ENCODE results near the gene CDK5RAP2. TPM values are rescaled to one million over a fixed set of nuclear protein-coding genes. Genes with fewer than 3 reads are reported as not detected.

Gene CDK5RAP2
- total RNA-seq, 2 donors from 2014 or later, result 31.9 to 45.8 TPM

- no peaks in the 10 kb centered on the region for H3K36me3 ChIP-seq
- H3K9ac ChIP-seq (ENCODE audit: low read depth in 2 of 2, low read length in 2 of 2), result no peak overlapping the region
- DNase-seq, result no peak
- H3K9me3 ChIP-seq, result no peaks in the 10 kb centered on the region
- TF ChIP-seq, protein P1, sequence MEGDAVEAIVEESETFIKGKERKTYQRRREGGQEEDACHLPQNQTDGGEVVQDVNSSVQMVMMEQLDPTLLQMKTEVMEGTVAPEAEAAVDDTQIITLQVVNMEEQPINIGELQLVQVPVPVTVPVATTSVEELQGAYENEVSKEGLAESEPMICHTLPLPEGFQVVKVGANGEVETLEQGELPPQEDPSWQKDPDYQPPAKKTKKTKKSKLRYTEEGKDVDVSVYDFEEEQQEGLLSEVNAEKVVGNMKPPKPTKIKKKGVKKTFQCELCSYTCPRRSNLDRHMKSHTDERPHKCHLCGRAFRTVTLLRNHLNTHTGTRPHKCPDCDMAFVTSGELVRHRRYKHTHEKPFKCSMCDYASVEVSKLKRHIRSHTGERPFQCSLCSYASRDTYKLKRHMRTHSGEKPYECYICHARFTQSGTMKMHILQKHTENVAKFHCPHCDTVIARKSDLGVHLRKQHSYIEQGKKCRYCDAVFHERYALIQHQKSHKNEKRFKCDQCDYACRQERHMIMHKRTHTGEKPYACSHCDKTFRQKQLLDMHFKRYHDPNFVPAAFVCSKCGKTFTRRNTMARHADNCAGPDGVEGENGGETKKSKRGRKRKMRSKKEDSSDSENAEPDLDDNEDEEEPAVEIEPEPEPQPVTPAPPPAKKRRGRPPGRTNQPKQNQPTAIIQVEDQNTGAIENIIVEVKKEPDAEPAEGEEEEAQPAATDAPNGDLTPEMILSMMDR (IDR thresholded peaks at IDR 0.05), result no peak
- intact Hi-C loops (cut with DNase I), result no loop called here
- H3K4me1 ChIP-seq, result no peaks in the 10 kb centered on the region
- H3K4me3 ChIP-seq, result no peak overlapping the region
- H3K27ac ChIP-seq, result no peak overlapping the region
- H3K27me3 ChIP-seq, result no peaks in the 10 kb centered on the region
Observed at GRCh38 chr9:120398286-120398685, 181.7 kb downstream of the CDK5RAP2 start.

DNA sequence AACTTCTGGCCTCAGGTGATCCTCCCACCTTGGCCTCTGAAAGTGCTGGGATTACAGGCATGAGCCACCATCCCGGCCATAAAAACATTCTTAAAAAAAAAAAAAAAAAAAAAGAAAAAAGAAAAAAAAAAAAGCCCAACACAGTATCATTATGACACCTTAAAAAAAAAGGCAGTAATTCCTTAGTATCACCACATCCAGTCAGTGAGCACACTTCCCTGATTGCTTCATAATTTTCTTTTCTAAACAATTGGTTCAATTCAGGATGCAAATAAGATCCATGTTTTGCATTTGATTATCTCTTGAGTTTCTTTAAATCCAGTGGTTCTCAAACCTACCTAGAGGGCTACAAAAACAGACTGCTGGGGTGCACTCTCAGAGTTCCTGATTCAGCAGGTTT is 182.5 kb downstream of the CDK5RAP2 start:
- TF ChIP-seq, protein P1 (IDR thresholded peaks at IDR 0.05), result no peak
- Histone ChIP-seq H3K4me3 (no peak overlapping the region), H3K27ac (no peak overlapping the region), H3K27me3 (no peaks in the 10 kb centered on the region), H3K9ac (ENCODE audit: low read depth in 2 of 2, low read length in 2 of 2) (no peak overlapping the region), H3K9me3 (no peaks in the 10 kb centered on the region), H3K36me3 (no peaks in the 10 kb centered on the region), H3K4me1 (no peaks in the 10 kb centered on the region)
- DNase-seq, result no peak
- intact Hi-C loops (cut with DNase I), result no loop called here

DNA sequence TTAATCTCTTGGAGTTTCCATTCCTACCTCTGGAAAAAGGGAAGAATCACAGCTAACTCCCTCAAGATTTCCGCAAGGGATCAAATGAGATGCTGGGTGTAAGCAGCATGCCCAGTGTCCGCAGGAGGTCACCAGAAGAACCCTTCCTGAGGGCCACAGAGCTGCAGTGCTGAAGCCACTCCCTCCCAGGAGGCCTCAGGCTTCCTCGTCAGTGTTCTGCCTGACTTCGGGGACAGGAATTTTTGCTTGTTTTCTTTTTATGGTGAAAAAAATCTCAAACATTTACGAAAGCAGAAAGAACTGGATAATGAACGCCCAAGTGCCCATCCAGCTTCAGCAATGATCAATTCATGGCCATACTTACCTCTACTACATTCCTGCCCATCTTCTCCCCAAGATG is 183.0 kb downstream of the CDK5RAP2 start:
- TF ChIP-seq, protein P1 (IDR thresholded peaks at IDR 0.05), result no peak
- H3K36me3 ChIP-seq, result no peaks in the 10 kb centered on the region

DNA sequence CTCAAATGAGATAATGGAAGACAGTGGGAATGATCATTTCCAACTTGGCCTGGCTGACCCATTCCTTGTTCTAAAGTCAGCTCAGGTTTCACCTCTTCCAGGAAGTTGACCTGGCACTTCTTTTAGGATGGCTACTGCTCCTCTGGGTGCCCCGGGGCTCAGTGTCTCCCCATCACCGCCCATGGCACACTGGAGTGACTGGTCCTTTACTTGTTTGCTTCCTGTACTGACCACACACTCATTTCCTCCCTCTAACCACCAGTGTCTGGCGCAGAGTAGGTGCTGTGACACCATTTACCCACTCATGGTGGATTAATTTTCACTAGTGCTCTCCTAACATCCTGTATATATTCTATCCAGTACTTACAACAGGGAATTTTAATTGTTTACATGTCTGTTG is 183.5 kb downstream of the CDK5RAP2 start:
- no peak for DNase-seq
- H3K9ac ChIP-seq (ENCODE audit: low read depth in 2 of 2, low read length in 2 of 2), result no peak overlapping the region
- no peaks in the 10 kb centered on the region for H3K27me3 ChIP-seq
- no peak overlapping the region for H3K27ac ChIP-seq
- TF ChIP-seq, protein P1 (IDR thresholded peaks at IDR 0.05), result no peak
- no peaks in the 10 kb centered on the region for H3K36me3 ChIP-seq
- no peak overlapping the region for H3K4me3 ChIP-seq
- intact Hi-C loops (cut with DNase I), result no loop called here
- H3K9me3 ChIP-seq, result no peaks in the 10 kb centered on the region
- no peaks in the 10 kb centered on the region for H3K4me1 ChIP-seq

More for the DNA sequence above, 183.0 kb downstream of the CDK5RAP2 start:
- Histone ChIP-seq H3K27ac (no peak overlapping the region), H3K4me1 (no peaks in the 10 kb centered on the region), H3K4me3 (no peak overlapping the region), H3K27me3 (no peaks in the 10 kb centered on the region), H3K9me3 (no peaks in the 10 kb centered on the region), H3K9ac (ENCODE audit: low read depth in 2 of 2, low read length in 2 of 2) (no peak overlapping the region)
- DNase-seq, result no peak
- intact Hi-C loops (cut with DNase I), result no loop called here

GRCh38 chr9:120395376-120395775 is 184.6 kb downstream of the CDK5RAP2 start:
- Histone ChIP-seq H3K27ac (no peak overlapping the region), H3K36me3 (no peaks in the 10 kb centered on the region), H3K27me3 (no peaks in the 10 kb centered on the region), H3K9me3 (no peaks in the 10 kb centered on the region), H3K9ac (ENCODE audit: low read depth in 2 of 2, low read length in 2 of 2) (no peak overlapping the region), H3K4me1 (no peaks in the 10 kb centered on the region), H3K4me3 (no peak overlapping the region)
- intact Hi-C loops (cut with DNase I), result no loop called here
- no peak for DNase-seq
- TF ChIP-seq, protein P1 (IDR thresholded peaks at IDR 0.05), result no peak
